DND-41 (cell line): Measurements from ENCODE around the gene ITM2B.

Experiments used
- ATAC-seq: fragments of 200-7000 bp; cut with Tn5 transposase; 3 replicates; pipeline ENCODE4 v1.9.1; 2021; ENCODE audit warnings: low read depth; ENCODE audit not compliant: insufficient read depth
- DNase-seq: peaks from one replicate; pipeline ENCODE4 v3.0.0-alpha.2; 2020
- H2AFZ ChIP-seq: 2 replicates; pipeline ENCODE4 v1.6.0; 2012; ENCODE audit warnings: low read depth, low read length
- H3K27ac ChIP-seq: 2 replicates; pipeline ENCODE4 v1.5.1; 2012; ENCODE audit warnings: low read length, inconsistent platforms
- H3K27me3 ChIP-seq: fragments of 200-600 bp; sonication (generic); 2 replicates; pipeline ENCODE4 v1.6.0; 2012; ENCODE audit warnings: low read length, mild to moderate bottlenecking, inconsistent platforms; ENCODE audit not compliant: insufficient read depth, poor library complexity
- H3K36me3 ChIP-seq: 2 replicates; pipeline ENCODE4 v1.5.1; 2012; ENCODE audit warnings: low read length, inconsistent platforms; ENCODE audit not compliant: insufficient read depth
- H3K4me1 ChIP-seq: 2 replicates; pipeline ENCODE4 v1.5.1; 2012; ENCODE audit warnings: mild to moderate bottlenecking, low read length; ENCODE audit not compliant: insufficient read depth
- H3K4me2 ChIP-seq: 2 replicates; pipeline ENCODE4 v1.6.0; 2012; ENCODE audit warnings: mild to moderate bottlenecking, moderate library complexity, low read length, inconsistent platforms; ENCODE audit not compliant: insufficient read depth
- H3K4me3 ChIP-seq, 2 experiments: fragments of 200-600 bp in 1 of 2; shearing (Covaris generic) in 1 of 2; 2 replicates each; pipeline ENCODE4 v1.5.1; 2012 to 2016; ENCODE audit warnings: inconsistent platforms in 2 of 2, low read length in 2 of 2, mild to moderate bottlenecking in 2 of 2, low read depth in 1 of 2, moderate library complexity in 1 of 2
- H3K79me2 ChIP-seq: 2 replicates; pipeline ENCODE4 v1.6.0; 2012; ENCODE audit warnings: low read length, inconsistent platforms; ENCODE audit not compliant: insufficient read depth
- H3K9ac ChIP-seq: 2 replicates; pipeline ENCODE4 v1.6.0; 2012; ENCODE audit warnings: low read depth, mild to moderate bottlenecking, inconsistent platforms, low read length, moderate library complexity
- H3K9me3 ChIP-seq: 2 replicates; pipeline ENCODE4 v1.5.1; 2012; ENCODE audit warnings: low read length, moderate library complexity, mild to moderate bottlenecking, inconsistent platforms; ENCODE audit not compliant: insufficient read depth, severe bottlenecking
- H4K20me1 ChIP-seq: 2 replicates; pipeline ENCODE4 v1.6.0; 2012; ENCODE audit warnings: low read length; ENCODE audit not compliant: insufficient read depth
- EZH2 ChIP-seq: IDR thresholded peaks from 3 replicates; pipeline ENCODE4 v1.6.1; 2012; ENCODE audit warnings: borderline replicate concordance, low read depth, mild to moderate bottlenecking, moderate library complexity, low read length, inconsistent platforms; ENCODE audit not compliant: severe bottlenecking
- TF ChIP-seq, protein P1 (sequence below): IDR thresholded peaks from 2 replicates; pipeline ENCODE4 v1.5.1; 2012; ENCODE audit warnings: borderline replicate concordance, low read length, moderate library complexity, mild to moderate bottlenecking; ENCODE audit not compliant: poor library complexity, severe bottlenecking; ENCODE audit errors: extremely low read depth

The ITM2B gene

DNA sequence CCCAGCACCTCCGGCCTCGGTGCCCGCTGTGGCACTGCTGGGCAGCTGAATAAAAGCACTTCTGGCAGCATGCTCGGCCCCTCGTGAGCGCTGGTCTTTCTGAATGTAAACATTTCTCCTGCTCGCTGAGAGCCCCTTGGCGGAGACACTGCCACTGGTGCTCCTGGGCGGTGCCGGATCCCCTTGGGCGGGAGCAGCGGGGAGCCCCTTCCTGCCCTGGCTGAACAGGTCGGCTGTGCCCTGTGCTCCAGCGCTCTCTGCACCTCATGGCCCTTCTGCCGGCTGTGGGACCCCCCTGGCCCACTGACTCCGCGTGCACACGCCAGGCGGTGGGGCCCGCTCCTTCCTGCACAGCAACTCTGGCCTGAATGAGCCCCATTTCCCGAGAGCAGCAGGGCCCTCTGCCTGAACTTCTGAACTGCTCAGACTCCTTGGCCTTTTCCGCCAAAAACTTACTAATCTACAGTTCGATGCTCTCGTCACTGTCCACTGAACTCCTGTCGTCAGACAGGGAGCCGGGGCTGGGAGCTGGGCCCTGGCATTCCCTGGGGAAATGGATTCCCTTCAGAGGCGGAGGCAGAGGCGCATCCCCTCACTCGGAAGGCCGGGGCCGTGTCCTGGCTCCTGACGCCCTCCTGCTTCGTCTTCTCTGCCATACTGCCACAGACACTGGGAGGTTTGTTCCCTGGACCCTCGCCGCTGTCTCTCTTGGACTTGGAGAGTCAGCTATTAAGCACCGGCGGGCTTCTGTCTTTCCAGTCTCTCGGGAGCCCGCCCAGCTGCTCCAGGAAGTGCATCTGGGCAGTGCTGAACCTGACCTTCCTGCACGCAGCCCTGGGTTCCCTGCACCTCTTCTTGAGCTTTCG is 84.7 kb downstream of the ITM2B start:
- H4K20me1 ChIP-seq, result no peaks in the 10 kb centered on the region; the same call in 1 of the 2 replicates

DNA sequence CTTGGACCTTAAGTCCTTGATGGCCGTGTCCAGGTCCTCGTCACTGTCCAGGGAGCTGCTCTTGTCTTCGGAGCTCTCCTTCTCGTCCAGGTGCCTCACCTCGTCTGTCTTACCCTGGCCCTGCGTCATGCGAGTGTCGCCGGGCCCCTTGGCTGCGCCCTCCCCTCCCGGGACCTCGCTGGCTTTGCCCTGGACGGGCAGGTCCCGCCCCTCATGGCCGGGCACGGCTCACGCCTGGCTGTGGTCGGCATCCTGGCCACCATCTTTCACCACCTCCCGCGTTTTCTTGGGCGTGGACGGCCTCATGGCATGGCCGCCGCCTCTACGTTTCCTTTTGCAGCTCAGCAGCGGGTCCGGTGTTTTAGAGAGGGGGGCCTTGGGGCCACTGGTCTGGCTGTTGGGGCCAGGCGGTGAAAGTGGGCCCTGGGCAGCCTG is 85.4 kb downstream of the ITM2B start:
- DNase-seq, result no peak
- TF ChIP-seq EZH2, result no peak
- TF ChIP-seq, protein P1, sequence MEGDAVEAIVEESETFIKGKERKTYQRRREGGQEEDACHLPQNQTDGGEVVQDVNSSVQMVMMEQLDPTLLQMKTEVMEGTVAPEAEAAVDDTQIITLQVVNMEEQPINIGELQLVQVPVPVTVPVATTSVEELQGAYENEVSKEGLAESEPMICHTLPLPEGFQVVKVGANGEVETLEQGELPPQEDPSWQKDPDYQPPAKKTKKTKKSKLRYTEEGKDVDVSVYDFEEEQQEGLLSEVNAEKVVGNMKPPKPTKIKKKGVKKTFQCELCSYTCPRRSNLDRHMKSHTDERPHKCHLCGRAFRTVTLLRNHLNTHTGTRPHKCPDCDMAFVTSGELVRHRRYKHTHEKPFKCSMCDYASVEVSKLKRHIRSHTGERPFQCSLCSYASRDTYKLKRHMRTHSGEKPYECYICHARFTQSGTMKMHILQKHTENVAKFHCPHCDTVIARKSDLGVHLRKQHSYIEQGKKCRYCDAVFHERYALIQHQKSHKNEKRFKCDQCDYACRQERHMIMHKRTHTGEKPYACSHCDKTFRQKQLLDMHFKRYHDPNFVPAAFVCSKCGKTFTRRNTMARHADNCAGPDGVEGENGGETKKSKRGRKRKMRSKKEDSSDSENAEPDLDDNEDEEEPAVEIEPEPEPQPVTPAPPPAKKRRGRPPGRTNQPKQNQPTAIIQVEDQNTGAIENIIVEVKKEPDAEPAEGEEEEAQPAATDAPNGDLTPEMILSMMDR, result no peak
- peaks cover 48% of the 10 kb centered on the region for H3K9me3 ChIP-seq
- H2AFZ ChIP-seq, result no peak overlapping the region
- H3K79me2 ChIP-seq, result peaks cover 97% of the 10 kb centered on the region
- no peaks in the 10 kb centered on the region; the same call in 1 of the 2 replicates for H4K20me1 ChIP-seq
- ATAC-seq, result no peak
- H3K27me3 ChIP-seq, result no peaks in the 10 kb centered on the region
- no peaks in the 10 kb centered on the region for H3K4me1 ChIP-seq
- peaks cover 67% of the 10 kb centered on the region for H3K36me3 ChIP-seq
- H3K9ac ChIP-seq, result no peak overlapping the region
- H3K27ac ChIP-seq, result no peak overlapping the region
- H3K4me3 ChIP-seq, result no peak overlapping the region
- H3K4me2 ChIP-seq, result no peak overlapping the region

More for the DNA sequence above, 84.7 kb downstream of the ITM2B start:
- TF ChIP-seq, protein P1, result no peak
- no peak for TF ChIP-seq EZH2
- Histone ChIP-seq H3K4me1 (no peaks in the 10 kb centered on the region), H3K9ac (no peak overlapping the region), H2AFZ (no peak overlapping the region), H3K4me3 (no peak overlapping the region), H3K9me3 (peaks cover 48% of the 10 kb centered on the region), H3K79me2 (peaks cover 97% of the 10 kb centered on the region), H3K4me2 (no peak overlapping the region), H3K27ac (no peak overlapping the region), H3K27me3 (no peaks in the 10 kb centered on the region), H3K36me3 (peaks cover 69% of the 10 kb centered on the region)
- ATAC-seq, result peak; percentile 14; the same call in 1 of the 3 replicates
- DNase-seq, result no peak

DNA sequence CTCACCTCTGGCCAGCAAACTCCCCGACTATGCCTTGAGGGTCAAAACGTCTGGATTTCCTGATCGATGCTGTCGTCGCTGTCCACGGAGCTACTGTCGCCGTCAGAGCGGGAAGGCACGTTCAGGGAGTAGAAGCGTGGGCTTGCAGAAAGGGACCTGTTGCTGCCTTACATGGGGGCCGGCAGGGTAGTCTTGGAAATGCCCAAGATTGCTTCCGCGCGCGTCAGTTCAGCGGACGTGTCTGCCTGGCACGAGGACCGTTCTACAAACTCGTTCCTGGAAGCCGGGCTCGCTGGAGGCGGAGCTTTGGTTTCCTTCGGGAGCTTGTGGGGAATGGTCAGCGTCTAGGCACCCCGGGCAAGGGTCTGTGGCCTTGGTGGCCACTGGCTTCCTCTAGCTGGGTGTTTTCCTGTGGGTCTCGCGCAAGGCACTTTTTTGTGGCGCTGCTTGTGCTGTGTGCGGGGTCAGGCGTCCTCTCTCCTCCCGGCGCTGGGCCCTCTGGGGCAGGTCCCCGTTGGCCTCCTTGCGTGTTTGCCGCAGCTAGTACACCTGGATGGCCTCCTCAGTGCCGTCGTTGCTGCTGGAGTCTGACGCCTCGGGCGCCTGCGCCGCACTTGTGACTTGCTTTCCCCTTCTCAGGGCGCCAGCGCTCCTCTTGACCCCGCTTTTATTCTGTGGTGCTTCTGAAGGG is 86.0 kb downstream of the ITM2B start:
- Histone ChIP-seq H3K79me2 (peaks cover 97% of the 10 kb centered on the region), H3K9ac (no peak overlapping the region), H2AFZ (no peak overlapping the region), H3K27me3 (no peaks in the 10 kb centered on the region), H4K20me1 (no peaks in the 10 kb centered on the region; the same call in 1 of the 2 replicates), H3K9me3 (peaks cover 48% of the 10 kb centered on the region), H3K4me2 (no peak overlapping the region), H3K4me3 (no peak overlapping the region), H3K27ac (no peak overlapping the region), H3K36me3 (peaks cover 65% of the 10 kb centered on the region), H3K4me1 (no peaks in the 10 kb centered on the region)
- TF ChIP-seq, protein P1, result peak; percentile 3
- TF ChIP-seq EZH2, result no peak
- DNase-seq (no peak), ATAC-seq (no peak)
